Neural progenitor cell (in vitro differentiated cells): Measurements from ENCODE around the gene CELA1. TPM values are rescaled to one million over a fixed set of nuclear protein-coding genes. Genes with fewer than 3 reads are reported as not detected.

Experiments used
- DNase-seq: peaks from one replicate; pipeline ENCODE4 v3.0.0-alpha.2; 2016; ENCODE audit warnings: low spot score
- H2AFZ ChIP-seq: fragments of 200-600 bp; sonication (generic); replicated peaks from 2 replicates; pipeline ENCODE4 v1.6.1; 2016; ENCODE audit warnings: antibody characterized with exemption
- H3F3A ChIP-seq: fragments of 200-600 bp; sonication (generic); 2 replicates; pipeline ENCODE4 v1.6.1; 2016; ENCODE audit warnings: antibody characterized with exemption, low read depth
- H3K27ac ChIP-seq: fragments of 200-600 bp; sonication (generic); 2 replicates; pipeline ENCODE4 v1.5.1; 2016; ENCODE audit warnings: mild to moderate bottlenecking
- H3K27me3 ChIP-seq: fragments of 200-600 bp; sonication (generic); 2 replicates; pipeline ENCODE4 v1.6.1; 2016; ENCODE audit warnings: mild to moderate bottlenecking, moderate library complexity
- H3K36me3 ChIP-seq: fragments of 200-600 bp; sonication (generic); 2 replicates; pipeline ENCODE4 v1.5.1; 2016
- H3K4me1 ChIP-seq: fragments of 200-600 bp; sonication (generic); 2 replicates; pipeline ENCODE4 v1.6.1; 2016; ENCODE audit warnings: mixed run types
- H3K4me2 ChIP-seq: fragments of 200-600 bp; sonication (generic); 2 replicates; pipeline ENCODE4 v1.6.1; 2016
- H3K4me3 ChIP-seq: fragments of 200-600 bp; sonication (generic); 2 replicates; pipeline ENCODE4 v1.5.1; 2016
- H3K79me2 ChIP-seq: fragments of 200-600 bp; sonication (generic); 2 replicates; pipeline ENCODE4 v1.6.1; 2016; ENCODE audit warnings: low read depth
- H3K9ac ChIP-seq: fragments of 200-600 bp; sonication (generic); 2 replicates; pipeline ENCODE4 v1.6.1; 2016
- H3K9me3 ChIP-seq: fragments of 200-600 bp; sonication (generic); 2 replicates; pipeline ENCODE4 v1.5.1; 2016; ENCODE audit warnings: low read depth
- H4K20me1 ChIP-seq: fragments of 200-600 bp; sonication (generic); 2 replicates; pipeline ENCODE4 v1.6.1; 2016; ENCODE audit warnings: low read depth
- H3K27ac Mint-ChIP-seq: 3 replicates; pipeline ENCODE4 v1.8.0; 2021; ENCODE audit warnings: mixed read lengths
- H3K27me3 Mint-ChIP-seq: 2 replicates; pipeline ENCODE4 v1.8.0; 2022; ENCODE audit warnings: low read depth, mild to moderate bottlenecking, inconsistent platforms, moderate library complexity, mixed read lengths; ENCODE audit not compliant: insufficient read depth
- H3K36me3 Mint-ChIP-seq: 3 replicates; pipeline ENCODE4 v1.8.0; 2021; ENCODE audit warnings: mixed read lengths
- H3K4me1 Mint-ChIP-seq: 3 replicates; pipeline ENCODE4 v1.8.0; 2021; ENCODE audit warnings: mixed read lengths
- H3K4me3 Mint-ChIP-seq: 3 replicates; pipeline ENCODE4 v1.8.0; 2021; ENCODE audit warnings: mild to moderate bottlenecking, moderate library complexity, mixed read lengths
- H3K9me3 Mint-ChIP-seq: 3 replicates; pipeline ENCODE4 v1.8.0; 2020; ENCODE audit warnings: mixed read lengths
- EZH2 ChIP-seq: fragments of 200-600 bp; sonication (generic); IDR thresholded peaks from 2 replicates; pipeline ENCODE4 v1.6.1; 2017; ENCODE audit warnings: antibody characterized with exemption, mild to moderate bottlenecking, moderate library complexity
- EZH2phosphoT487 ChIP-seq: fragments of 200-600 bp; sonication (generic); IDR thresholded peaks from 2 replicates; pipeline ENCODE4 v1.6.1; 2017; ENCODE audit warnings: antibody characterized with exemption
- total RNA-seq: library from RNA; depleted of rRNA; stranded (reverse); fragments of >200 nt; gene quantifications from 2 replicates; pipeline ENCODE4 v1.2.3, GENCODE V29; 2015; ENCODE audit warnings: low replicate concordance
- TF ChIP-seq, protein P1 (sequence below): fragments of 200-600 bp; sonication (generic); IDR thresholded peaks from 2 replicates; pipeline ENCODE4 v1.5.1; 2017; ENCODE audit warnings: antibody characterized with exemption, mild to moderate bottlenecking

Gene CELA1
- total RNA-seq, 1 donor from 2014 or later, result not detected

DNA sequence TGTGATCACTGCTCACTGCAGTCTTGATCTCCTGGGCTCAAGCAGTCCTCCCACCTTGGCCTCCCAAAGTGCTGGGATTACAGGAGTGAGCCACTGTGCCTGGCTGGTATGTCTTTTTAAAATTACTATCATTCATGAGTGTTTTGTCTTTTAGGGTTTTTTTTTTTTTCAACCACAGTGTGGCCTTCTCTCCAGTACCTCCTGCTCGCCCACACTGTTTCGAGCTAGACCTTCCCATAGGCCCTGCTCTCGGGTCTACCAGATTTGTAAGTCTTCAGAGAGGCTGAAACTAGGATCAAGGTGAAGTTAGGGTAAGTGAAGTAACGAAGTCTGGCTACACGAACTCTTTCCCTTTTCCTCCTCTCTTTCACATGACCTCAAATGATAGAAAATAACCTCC lies 24.0 kb downstream of the CELA1 start:
- H3K9me3 ChIP-seq, result no peaks in the 10 kb centered on the region
- no peak for DNase-seq
- H3F3A ChIP-seq, result peaks cover 45% of the 10 kb centered on the region
- Mint-ChIP-seq H3K36me3 (no peaks in the 10 kb centered on the region), H3K4me1 (peaks cover 23% of the 10 kb centered on the region), H3K4me3 (no peak overlapping the region), H3K27ac (no peak overlapping the region), H3K9me3 (peaks cover 2% of the 10 kb centered on the region), H3K27me3 (peaks cover 7% of the 10 kb centered on the region)
- H3K4me3 ChIP-seq, result no peak overlapping the region
- TF ChIP-seq EZH2phosphoT487 (no peak), EZH2 (no peak)
- TF ChIP-seq, protein P1, sequence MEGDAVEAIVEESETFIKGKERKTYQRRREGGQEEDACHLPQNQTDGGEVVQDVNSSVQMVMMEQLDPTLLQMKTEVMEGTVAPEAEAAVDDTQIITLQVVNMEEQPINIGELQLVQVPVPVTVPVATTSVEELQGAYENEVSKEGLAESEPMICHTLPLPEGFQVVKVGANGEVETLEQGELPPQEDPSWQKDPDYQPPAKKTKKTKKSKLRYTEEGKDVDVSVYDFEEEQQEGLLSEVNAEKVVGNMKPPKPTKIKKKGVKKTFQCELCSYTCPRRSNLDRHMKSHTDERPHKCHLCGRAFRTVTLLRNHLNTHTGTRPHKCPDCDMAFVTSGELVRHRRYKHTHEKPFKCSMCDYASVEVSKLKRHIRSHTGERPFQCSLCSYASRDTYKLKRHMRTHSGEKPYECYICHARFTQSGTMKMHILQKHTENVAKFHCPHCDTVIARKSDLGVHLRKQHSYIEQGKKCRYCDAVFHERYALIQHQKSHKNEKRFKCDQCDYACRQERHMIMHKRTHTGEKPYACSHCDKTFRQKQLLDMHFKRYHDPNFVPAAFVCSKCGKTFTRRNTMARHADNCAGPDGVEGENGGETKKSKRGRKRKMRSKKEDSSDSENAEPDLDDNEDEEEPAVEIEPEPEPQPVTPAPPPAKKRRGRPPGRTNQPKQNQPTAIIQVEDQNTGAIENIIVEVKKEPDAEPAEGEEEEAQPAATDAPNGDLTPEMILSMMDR, result no peak
- H3K4me1 ChIP-seq, result peaks cover 54% of the 10 kb centered on the region
- H3K4me2 ChIP-seq, result no peak overlapping the region
- H2AFZ ChIP-seq, result peak overlapping the region; percentile 53
- H3K27ac ChIP-seq, result peak overlapping the region; percentile 99
- no peaks in the 10 kb centered on the region for H4K20me1 ChIP-seq
- H3K79me2 ChIP-seq, result no peaks in the 10 kb centered on the region
- H3K9ac ChIP-seq, result no peak overlapping the region
- H3K27me3 ChIP-seq, result no peaks in the 10 kb centered on the region
- no peaks in the 10 kb centered on the region for H3K36me3 ChIP-seq

DNA sequence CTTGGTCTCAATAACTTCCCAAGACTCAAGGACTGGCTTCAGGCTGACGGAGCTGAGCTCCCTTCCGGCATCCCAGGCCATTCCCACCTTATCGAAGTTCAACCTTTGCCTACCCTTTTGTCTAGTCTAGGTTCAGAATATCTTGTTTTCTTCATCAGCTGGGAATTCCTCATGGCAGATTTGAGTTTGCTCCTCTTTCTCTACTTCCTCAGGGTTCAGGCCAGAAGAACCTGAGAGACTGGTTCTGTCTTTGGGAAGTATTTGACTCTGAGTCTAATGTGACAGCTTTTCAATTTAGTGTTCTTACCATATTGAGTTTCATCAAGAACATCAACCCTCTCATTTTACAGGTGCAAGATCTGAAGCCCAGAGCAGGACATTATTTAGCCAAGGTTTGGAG lies 24.6 kb downstream of the CELA1 start:
- peak overlapping the region; percentile 10 for H3K27ac Mint-ChIP-seq
- H3K4me1 Mint-ChIP-seq, result peaks cover 19% of the 10 kb centered on the region
- no peak overlapping the region for H3K4me3 Mint-ChIP-seq

DNA sequence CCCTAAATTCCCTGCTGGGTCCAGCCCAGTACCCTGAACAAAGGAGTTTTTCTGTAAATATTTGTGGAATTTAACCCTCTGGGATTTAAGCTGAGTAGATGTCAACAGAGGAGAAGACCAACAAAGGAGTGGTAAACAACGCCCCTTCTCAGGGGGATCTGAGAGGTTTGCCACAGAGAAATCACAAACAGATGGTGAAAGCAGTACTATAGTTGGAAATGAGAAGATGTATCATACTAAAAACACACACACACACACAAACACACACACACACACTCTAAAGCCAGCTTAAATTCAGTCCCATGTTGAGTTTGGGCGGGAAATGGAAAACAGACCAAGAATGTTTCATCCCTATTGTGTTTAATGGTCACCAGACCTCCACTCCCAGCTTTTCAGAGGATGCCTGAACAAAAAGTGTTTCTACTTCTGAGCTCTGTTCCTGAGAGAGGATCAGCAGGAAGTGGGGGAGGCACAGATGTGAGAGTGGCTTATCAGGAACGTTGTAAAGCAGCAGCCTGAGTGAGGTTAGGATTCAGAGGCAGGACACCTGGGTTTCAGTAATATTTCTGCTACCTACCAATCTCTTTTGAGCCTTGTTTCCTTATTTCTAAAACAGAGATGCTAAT lies 25.7 kb downstream of the CELA1 start:
- Mint-ChIP-seq H3K27ac (peak overlapping the region; percentile 81), H3K4me1 (peaks cover 16% of the 10 kb centered on the region), H3K9me3 (peaks cover 2% of the 10 kb centered on the region), H3K36me3 (no peaks in the 10 kb centered on the region), H3K4me3 (peak overlapping the region; percentile 25), H3K27me3 (peaks cover 9% of the 10 kb centered on the region)
- Histone ChIP-seq H3K4me1 (peaks cover 48% of the 10 kb centered on the region), H4K20me1 (no peaks in the 10 kb centered on the region), H3K9ac (peak overlapping the region; percentile 11), H3K4me3 (peak overlapping the region; percentile 15), H3K27ac (peak overlapping the region; percentile 99), H3K79me2 (no peaks in the 10 kb centered on the region), H3K27me3 (no peaks in the 10 kb centered on the region), H3K4me2 (peak overlapping the region; percentile 67), H2AFZ (no peak overlapping the region), H3K9me3 (no peaks in the 10 kb centered on the region), H3K36me3 (no peaks in the 10 kb centered on the region), H3F3A (peaks cover 37% of the 10 kb centered on the region)
- TF ChIP-seq EZH2phosphoT487, result no peak
- TF ChIP-seq, protein P1, result no peak
- TF ChIP-seq EZH2, result no peak
- peak; percentile 86 for DNase-seq

More for the DNA sequence above, 24.6 kb downstream of the CELA1 start:
- Histone ChIP-seq H3K79me2 (no peaks in the 10 kb centered on the region), H3K4me3 (no peak overlapping the region), H3K9me3 (no peaks in the 10 kb centered on the region), H3K27me3 (no peaks in the 10 kb centered on the region), H3K27ac (peak overlapping the region; percentile 99), H3K9ac (no peak overlapping the region), H2AFZ (no peak overlapping the region), H3F3A (peaks cover 41% of the 10 kb centered on the region), H4K20me1 (no peaks in the 10 kb centered on the region), H3K4me2 (no peak overlapping the region), H3K36me3 (no peaks in the 10 kb centered on the region), H3K4me1 (peaks cover 52% of the 10 kb centered on the region)
- Mint-ChIP-seq H3K36me3 (no peaks in the 10 kb centered on the region), H3K9me3 (peaks cover 2% of the 10 kb centered on the region), H3K27me3 (peaks cover 7% of the 10 kb centered on the region)
- TF ChIP-seq EZH2phosphoT487 (no peak), EZH2 (no peak)
- TF ChIP-seq, protein P1, result no peak
- no peak for DNase-seq
